Loucy (cell line): ENCODE data around the gene SORCS2.

Source experiments
- H2AFZ ChIP-seq: fragments of 200-600 bp; sonication (generic); 2 replicates; pipeline ENCODE4 v1.6.0; 2016; ENCODE audit warnings: antibody characterized with exemption, mild to moderate bottlenecking, low read length, moderate library complexity
- H3F3A ChIP-seq: fragments of 200-600 bp; 2 replicates; pipeline ENCODE4 v1.6.0; 2016; ENCODE audit warnings: antibody characterized with exemption, low read depth, mild to moderate bottlenecking
- H3K27me3 ChIP-seq: fragments of 200-600 bp; sonication (generic); 2 replicates; pipeline ENCODE4 v1.6.1; 2014; ENCODE audit warnings: low read length, mild to moderate bottlenecking; ENCODE audit not compliant: insufficient read depth, poor library complexity, severe bottlenecking
- H3K36me3 ChIP-seq: fragments of 200-600 bp; sonication (generic); 2 replicates; pipeline ENCODE4 v1.6.1; 2016; ENCODE audit warnings: low read length; ENCODE audit not compliant: insufficient read depth
- H3K4me1 ChIP-seq: fragments of 200-600 bp; sonication (generic); 2 replicates; pipeline ENCODE4 v1.5.1; 2014; ENCODE audit warnings: low read length, mild to moderate bottlenecking; ENCODE audit not compliant: insufficient read depth, poor library complexity, severe bottlenecking
- H3K4me2 ChIP-seq: fragments of 200-600 bp; sonication (generic); 2 replicates; pipeline ENCODE4 v1.6.0; 2014; ENCODE audit warnings: antibody characterized with exemption, low read length, low read depth, mild to moderate bottlenecking; ENCODE audit not compliant: poor library complexity, severe bottlenecking
- H3K4me3 ChIP-seq: fragments of 200-600 bp; sonication (generic); 2 replicates; pipeline ENCODE4 v1.5.1; 2014; ENCODE audit warnings: low read length, mild to moderate bottlenecking, mixed read lengths; ENCODE audit not compliant: poor library complexity, severe bottlenecking
- H3K79me2 ChIP-seq: fragments of 200-600 bp; sonication (generic); 2 replicates; pipeline ENCODE4 v1.6.1; 2014; ENCODE audit warnings: low read length; ENCODE audit not compliant: insufficient read depth
- H3K9ac ChIP-seq: fragments of 200-600 bp; sonication (generic); 2 replicates; pipeline ENCODE4 v1.6.0; 2014; ENCODE audit warnings: mild to moderate bottlenecking, low read depth, low read length, moderate library complexity; ENCODE audit not compliant: poor library complexity, severe bottlenecking
- H3K9me2 ChIP-seq: fragments of 200-600 bp; sonication (generic); replicated peaks from 2 replicates; pipeline ENCODE4 v1.6.1; 2016; ENCODE audit warnings: low read depth, low read length, mixed read lengths
- H3K9me3 ChIP-seq: fragments of 200-600 bp; sonication (generic); 2 replicates; pipeline ENCODE4 v1.6.1; 2014; ENCODE audit warnings: mild to moderate bottlenecking, antibody characterized with exemption, low read length, low read depth; ENCODE audit not compliant: insufficient read depth
- H4K20me1 ChIP-seq: fragments of 200-600 bp; sonication (generic); 2 replicates; pipeline ENCODE4 v1.6.0; 2014; ENCODE audit warnings: antibody characterized with exemption, low read length, mild to moderate bottlenecking; ENCODE audit not compliant: insufficient read depth, poor library complexity, severe bottlenecking
- CTCF ChIP-seq: fragments of 200-600 bp; sonication (generic); conservative IDR thresholded peaks from 2 replicates; pipeline ENCODE4 v1.5.1; 2014; ENCODE audit warnings: mild to moderate bottlenecking, antibody characterized with exemption, low read length
- EZH2phosphoT487 ChIP-seq: fragments of 200-600 bp; IDR thresholded peaks from 2 replicates; pipeline ENCODE4 v1.6.1; 2018; ENCODE audit warnings: antibody characterized with exemption, mild to moderate bottlenecking, moderate library complexity, borderline replicate concordance

The SORCS2 gene

GRCh38 chr4:7255488-7255881 lies 63.1 kb downstream of the SORCS2 start:
- TF ChIP-seq CTCF (no peak), EZH2phosphoT487 (no peak)
- Histone ChIP-seq H4K20me1 (no peaks in the 10 kb centered on the region), H3K79me2 (no peaks in the 10 kb centered on the region), H3K9me3 (peaks cover 5% of the 10 kb centered on the region; the same call in 1 of the 2 replicates), H2AFZ (no peak overlapping the region), H3F3A (no peaks in the 10 kb centered on the region), H3K4me1 (no peaks in the 10 kb centered on the region), H3K27me3 (no peaks in the 10 kb centered on the region), H3K9me2 (no peaks in the 10 kb centered on the region), H3K36me3 (no peaks in the 10 kb centered on the region), H3K9ac (no peak overlapping the region), H3K4me3 (no peak overlapping the region), H3K4me2 (no peak overlapping the region)

GRCh38 chr4:7255996-7256395 lies 63.7 kb downstream of the SORCS2 start:
- no peak overlapping the region for H3K4me2 ChIP-seq
- TF ChIP-seq CTCF (no peak), EZH2phosphoT487 (no peak)
- no peaks in the 10 kb centered on the region for H3K4me1 ChIP-seq
- H4K20me1 ChIP-seq: no peaks in the 10 kb centered on the region
- H3K4me3 ChIP-seq: no peak overlapping the region
- no peaks in the 10 kb centered on the region for H3K79me2 ChIP-seq
- H3K9me2 ChIP-seq: no peaks in the 10 kb centered on the region
- H3F3A ChIP-seq: no peaks in the 10 kb centered on the region
- no peak overlapping the region for H3K9ac ChIP-seq
- H3K36me3 ChIP-seq: no peaks in the 10 kb centered on the region
- H2AFZ ChIP-seq: no peak overlapping the region
- peaks cover 5% of the 10 kb centered on the region; the same call in 1 of the 2 replicates for H3K9me3 ChIP-seq
- H3K27me3 ChIP-seq: no peaks in the 10 kb centered on the region

- Histone ChIP-seq H2AFZ (no peak overlapping the region), H3K4me3 (no peak overlapping the region), H4K20me1 (no peaks in the 10 kb centered on the region), H3K9me3 (peaks cover 5% of the 10 kb centered on the region; the same call in 1 of the 2 replicates), H3K4me2 (no peak overlapping the region), H3F3A (no peaks in the 10 kb centered on the region), H3K9me2 (no peaks in the 10 kb centered on the region), H3K4me1 (no peaks in the 10 kb centered on the region), H3K9ac (no peak overlapping the region), H3K36me3 (no peaks in the 10 kb centered on the region), H3K79me2 (no peaks in the 10 kb centered on the region), H3K27me3 (no peaks in the 10 kb centered on the region)
- TF ChIP-seq EZH2phosphoT487: no peak
- TF ChIP-seq CTCF: no peak
Measured at GRCh38 chr4:7256984-7257810, 64.9 kb downstream of the SORCS2 start.
